ENCODE data around the gene CARNS1.

CARNS1 gene

GRCh38 chr11:67431346-67432249 is 16.1 kb downstream of the CARNS1 start:
- no peak for TF ChIP-seq CTCF (IDR thresholded peaks at IDR 0.05; ENCODE audit: insufficient read depth, missing control alignments)
- DNase-seq (ENCODE audit: insufficient read length, low spot score) (no peak), FAIRE-seq (no peak)

GRCh38 chr11:67432655-67433349 is 17.3 kb downstream of the CARNS1 start:
- FAIRE-seq (no peak), DNase-seq (ENCODE audit: insufficient read length, low spot score) (no peak)
- no peak for TF ChIP-seq CTCF (IDR thresholded peaks at IDR 0.05; ENCODE audit: insufficient read depth, missing control alignments)

- FAIRE-seq (no peak), DNase-seq (ENCODE audit: insufficient read length, low spot score) (no peak)
- TF ChIP-seq CTCF (IDR thresholded peaks at IDR 0.05; ENCODE audit: insufficient read depth, missing control alignments) = no peak
Measured at GRCh38 chr11:67433536-67434394, 18.3 kb downstream of the CARNS1 start.

- TF ChIP-seq CTCF (IDR thresholded peaks at IDR 0.05; ENCODE audit: insufficient read depth, missing control alignments) = no peak
- FAIRE-seq = no peak
- DNase-seq (ENCODE audit: insufficient read length, low spot score) = no peak
Measured at GRCh38 chr11:67434395-67434881, 19.0 kb downstream of the CARNS1 start.

- no peak for TF ChIP-seq CTCF (IDR thresholded peaks at IDR 0.05; ENCODE audit: insufficient read depth, missing control alignments)
- DNase-seq (ENCODE audit: insufficient read length, low spot score) (no peak), FAIRE-seq (no peak)
Measured at GRCh38 chr11:67435031-67435726, 19.7 kb downstream of the CARNS1 start.

- FAIRE-seq (no peak), DNase-seq (ENCODE audit: insufficient read length, low spot score) (no peak)
- TF ChIP-seq CTCF (IDR thresholded peaks at IDR 0.05; ENCODE audit: insufficient read depth, missing control alignments) = no peak
Measured at GRCh38 chr11:67435727-67436458, 20.4 kb downstream of the CARNS1 start.
